ENCODE measurements around the gene CXorf49B.

The CXorf49B gene

DNA sequence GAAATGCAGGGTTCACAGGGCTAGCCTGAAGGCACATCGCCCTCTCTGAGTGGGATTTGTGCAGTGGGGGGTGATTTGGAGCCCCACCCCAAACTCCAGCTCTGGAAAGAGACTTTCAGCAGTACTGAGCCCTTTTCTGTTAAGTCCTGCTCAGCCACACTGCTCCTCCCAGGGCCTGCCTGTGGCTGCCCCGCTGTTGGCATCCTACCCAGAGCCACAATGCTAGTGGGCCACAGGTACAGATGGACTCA is 52.7 kb downstream of the CXorf49B start:
- no peak for DNase-seq (ENCODE audit: low spot score)
